Suppressor macrophage treated with lipopolysaccharide for 1 hour (primary cell): Measurements from ENCODE around the gene SLC2A13.
"Not testable (repeated sequence)": the region's sequence is repeated elsewhere in the genome, so short reads cannot be mapped to it uniquely, and the experiment has no call there.

Experiments used
- DNase-seq, 3 donors: peaks; one replicate each; pipeline ENCODE4 v3.0.0-alpha.2; 2020 to 2022

Gene SLC2A13

DNA sequence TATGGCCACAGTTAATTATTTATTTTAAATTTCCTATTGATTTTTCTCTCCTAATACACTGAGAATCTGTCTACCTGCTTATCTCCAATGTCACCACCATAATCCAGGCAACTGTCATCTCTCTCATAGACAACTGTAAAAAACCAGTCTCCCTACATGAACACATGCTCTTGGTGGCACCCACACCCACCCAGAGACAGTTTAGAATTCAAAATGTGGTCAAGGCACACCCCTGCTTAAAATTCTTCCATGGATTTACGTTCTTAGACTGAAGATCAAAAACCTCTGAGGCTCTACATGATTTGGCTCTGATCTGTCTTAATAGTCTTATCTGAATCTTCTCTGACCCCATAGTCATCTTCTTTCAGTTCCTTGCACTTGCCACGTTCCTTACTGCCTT, 245.2 kb downstream of the SLC2A13 start:
- no peak for DNase-seq

DNA sequence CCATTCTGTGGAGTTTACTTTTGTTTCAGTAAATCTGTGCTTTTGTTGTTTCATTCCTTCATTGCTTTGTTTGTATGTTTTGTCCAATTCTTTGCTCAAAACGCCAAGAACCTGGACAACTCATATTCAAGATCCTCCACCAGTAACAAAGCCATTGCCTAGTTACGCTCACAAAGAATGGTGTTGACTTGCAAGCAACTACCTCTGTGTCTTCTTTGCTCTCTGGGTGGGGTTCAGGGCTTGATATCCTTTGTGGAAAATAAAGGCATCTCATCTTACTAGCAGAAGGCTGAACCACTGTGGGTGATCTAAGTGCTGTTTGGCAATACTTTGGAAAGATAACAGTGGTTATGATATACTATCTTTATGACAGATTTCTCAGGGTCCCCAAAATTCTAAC, 252.9 kb downstream of the SLC2A13 start:
- DNase-seq: no peak

DNA sequence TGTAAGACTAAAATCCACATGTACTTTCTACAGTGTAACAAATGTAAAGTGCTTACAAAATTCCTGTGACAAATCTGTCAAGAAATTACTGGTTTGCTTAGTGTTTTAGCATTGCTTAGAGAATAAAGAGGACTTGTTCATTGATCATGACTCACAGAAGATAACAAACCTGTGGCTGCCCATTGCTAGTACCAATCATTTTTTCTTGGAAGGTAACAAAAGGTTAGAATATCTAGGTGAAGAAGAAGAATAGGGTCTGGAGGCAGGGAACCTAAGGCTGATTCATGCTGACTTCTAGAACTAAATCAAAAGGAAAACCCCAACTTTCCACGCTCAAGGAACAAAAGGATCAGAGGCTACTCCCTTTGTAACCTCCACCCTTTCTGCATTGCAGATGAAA, 253.5 kb downstream of the SLC2A13 start:
- DNase-seq: no peak

- not testable (repeated sequence) for DNase-seq
Observed at GRCh38 chr12:39848218-39848617, 257.7 kb downstream of the SLC2A13 start.

DNA sequence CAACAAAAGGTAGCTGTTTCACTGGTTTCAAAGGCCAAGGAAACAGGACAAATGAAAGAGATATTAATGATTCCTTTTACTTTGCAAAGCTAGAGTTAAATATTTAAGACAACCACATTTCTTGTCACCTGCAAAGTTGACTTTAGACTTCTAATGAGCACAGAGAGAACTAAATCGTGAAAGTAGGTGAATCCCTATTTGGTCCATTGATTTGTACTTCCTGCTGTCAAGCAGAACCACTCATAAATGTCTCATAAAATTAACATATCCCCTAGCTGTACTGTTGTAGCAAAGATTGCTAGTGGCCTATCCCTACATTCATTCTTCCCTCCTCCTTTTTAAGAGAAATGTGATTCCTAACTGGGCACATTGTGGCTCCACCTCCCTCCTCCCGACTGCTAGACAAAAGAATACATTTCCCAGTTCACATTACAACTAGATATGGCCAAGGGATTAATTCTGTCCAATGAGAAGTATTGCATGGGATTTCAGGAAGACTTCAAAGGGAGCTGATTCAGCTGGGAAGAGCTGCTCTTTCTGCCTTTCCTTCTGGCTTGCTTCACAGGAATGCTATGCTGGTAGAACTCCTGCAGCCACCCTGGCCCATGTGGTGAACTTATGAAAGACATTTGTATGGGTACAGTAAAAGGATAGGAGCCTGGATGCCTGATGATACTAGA, 258.8 kb downstream of the SLC2A13 start:
- DNase-seq: no peak

DNA sequence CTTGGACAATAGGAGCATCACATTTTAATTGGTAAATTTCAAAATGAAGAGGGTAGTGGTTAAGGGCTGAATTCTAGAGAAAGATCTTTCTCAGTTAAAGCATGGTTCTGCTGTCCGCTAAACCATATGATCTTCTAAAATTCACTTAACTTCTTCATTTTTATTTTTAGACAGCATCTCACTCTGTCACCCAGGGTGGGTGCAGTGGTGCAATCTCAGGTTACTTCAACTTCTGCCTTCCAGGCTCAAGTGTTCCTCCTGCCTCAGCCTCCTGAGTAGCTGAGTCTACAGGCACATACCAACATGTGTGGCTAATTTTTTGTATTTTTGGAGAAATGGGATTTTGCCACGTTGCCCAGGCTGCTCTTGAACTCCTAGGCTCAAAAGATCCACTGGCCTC, 259.6 kb downstream of the SLC2A13 start:
- DNase-seq: peak; percentile 23 to 30 (median 27)

DNA sequence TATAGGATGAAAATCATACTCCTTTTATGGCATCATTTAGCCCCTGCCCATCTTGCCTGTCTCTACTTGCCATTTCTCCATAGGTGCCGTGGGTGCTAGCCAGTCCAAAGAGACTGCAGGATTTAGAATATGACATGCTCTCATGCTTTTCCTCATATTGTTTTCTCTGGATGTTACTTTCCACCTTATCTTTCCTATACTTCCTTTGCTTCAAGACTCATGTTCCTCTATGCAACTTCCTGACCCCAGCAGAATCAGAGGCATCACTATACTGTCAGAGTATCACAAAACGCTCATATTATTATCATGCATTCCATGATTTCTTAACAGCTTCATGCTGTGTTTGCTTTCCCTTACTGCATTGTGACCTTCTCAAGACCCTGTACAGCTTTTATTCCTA, 265.5 kb downstream of the SLC2A13 start:
- no peak for DNase-seq

DNA sequence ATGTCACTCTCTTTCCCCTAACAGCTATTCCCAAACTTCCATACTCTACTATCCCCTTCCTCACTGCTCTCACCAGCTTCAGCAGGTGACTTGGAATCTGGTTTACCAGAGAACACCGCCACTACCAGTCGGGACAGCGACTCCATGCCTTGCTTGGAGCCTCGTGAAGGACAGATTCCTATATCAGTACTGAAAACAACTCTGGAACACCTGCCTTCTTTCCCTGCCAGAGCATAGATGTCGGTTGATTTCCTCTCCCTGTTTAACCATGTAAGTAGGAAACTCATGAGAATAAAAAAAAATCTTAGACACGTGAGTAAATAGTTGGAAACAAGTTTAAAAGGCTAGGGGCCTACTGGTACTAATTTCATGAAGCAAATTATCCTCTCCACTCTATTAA, 266.8 kb downstream of the SLC2A13 start:
- DNase-seq: no peak

- no peak for DNase-seq
Observed at GRCh38 chr12:39835517-39836489, 270.1 kb downstream of the SLC2A13 start.

DNA sequence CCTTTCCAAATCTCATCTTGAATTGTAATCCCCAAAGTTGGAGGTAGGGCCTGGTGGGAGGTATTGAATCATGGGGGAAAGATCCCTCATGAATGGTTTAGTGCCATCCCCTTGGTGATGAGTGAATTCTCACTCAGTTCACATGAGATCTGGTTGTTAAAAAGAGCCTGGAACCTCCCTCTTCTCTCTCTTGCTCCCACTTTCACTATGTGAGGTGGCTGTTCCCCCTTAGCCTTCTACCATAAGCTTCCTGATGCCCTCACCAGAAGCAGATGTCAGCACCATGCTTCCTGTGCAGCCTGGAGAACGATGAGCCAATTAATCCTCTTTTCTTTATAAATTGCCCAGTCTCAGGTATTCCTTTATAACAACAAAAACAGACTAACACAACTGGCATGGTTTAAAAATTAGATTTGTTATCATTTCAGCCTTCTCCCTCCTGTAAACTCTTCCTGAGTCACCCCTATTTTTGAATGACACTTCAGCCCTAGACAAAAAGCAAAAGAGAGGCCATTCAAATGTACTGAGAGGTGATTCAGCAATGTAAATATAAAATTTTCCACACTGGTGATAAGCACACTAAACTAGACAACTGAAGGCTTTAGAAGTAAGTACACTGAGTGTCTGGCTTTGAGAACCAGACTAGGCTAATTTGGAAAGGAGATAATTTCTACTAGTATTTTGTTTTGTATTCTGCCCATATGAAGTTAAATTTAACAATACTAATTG, 274.1 kb downstream of the SLC2A13 start:
- peak in 1 of 3 donors; percentile 2 for DNase-seq

GRCh38 chr12:39830852-39831520, 274.9 kb downstream of the SLC2A13 start:
- DNase-seq: no peak

GRCh38 chr12:39830171-39830570, 275.7 kb downstream of the SLC2A13 start:
- no peak for DNase-seq

- DNase-seq: peak; percentile 11 to 24 (median 16)
Observed at GRCh38 chr12:39824505-39825212, 281.2 kb downstream of the SLC2A13 start.

- no peak for DNase-seq
Observed at GRCh38 chr12:39816671-39817185, 289.2 kb downstream of the SLC2A13 start.

DNA sequence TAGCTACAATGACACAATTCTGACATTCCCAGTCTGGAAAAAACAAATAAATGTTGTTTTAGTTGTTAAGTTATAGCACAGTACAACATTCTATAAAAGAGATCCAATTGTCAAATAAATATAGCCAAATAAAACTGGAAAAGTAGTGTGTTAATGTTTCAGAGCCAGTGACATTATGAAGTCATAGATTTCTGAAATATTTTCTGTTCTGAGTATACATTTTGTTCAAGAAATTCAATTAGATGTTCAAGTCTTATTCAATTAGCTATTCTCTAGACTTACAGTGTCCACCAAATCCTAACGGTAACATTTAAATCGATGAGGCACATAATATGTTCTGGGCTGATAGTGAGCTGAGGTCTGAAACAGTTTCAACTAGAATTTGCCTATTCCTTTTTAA, 290.1 kb downstream of the SLC2A13 start:
- DNase-seq: no peak

- no peak for DNase-seq
Observed at GRCh38 chr12:39814626-39815025, 291.3 kb downstream of the SLC2A13 start.

- peak; percentile 10 to 68 (median 32) for DNase-seq
Observed at GRCh38 chr12:39813776-39814175, 292.1 kb downstream of the SLC2A13 start.

GRCh38 chr12:39812456-39812855, 293.4 kb downstream of the SLC2A13 start:
- not testable (repeated sequence) for DNase-seq

DNA sequence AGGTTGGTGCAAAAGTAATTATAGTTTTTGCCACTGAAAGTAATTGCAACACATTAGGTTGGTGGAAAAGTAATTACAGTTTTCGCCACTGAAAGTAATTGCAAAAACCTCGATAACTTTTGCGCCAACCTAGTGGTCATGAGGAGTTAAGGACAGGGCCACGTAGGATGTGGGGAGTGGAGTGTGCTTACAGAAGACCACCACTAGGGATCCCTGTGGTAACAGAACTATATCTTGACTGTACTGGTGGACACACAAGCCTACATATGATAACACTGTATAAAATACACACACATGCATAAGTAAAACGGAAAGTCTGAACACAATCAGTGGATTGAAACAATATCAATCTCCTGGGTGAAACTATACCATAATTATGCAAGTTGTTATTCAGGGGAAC, 298.8 kb downstream of the SLC2A13 start:
- DNase-seq: peak in 1 of 3 donors; percentile 5

DNA sequence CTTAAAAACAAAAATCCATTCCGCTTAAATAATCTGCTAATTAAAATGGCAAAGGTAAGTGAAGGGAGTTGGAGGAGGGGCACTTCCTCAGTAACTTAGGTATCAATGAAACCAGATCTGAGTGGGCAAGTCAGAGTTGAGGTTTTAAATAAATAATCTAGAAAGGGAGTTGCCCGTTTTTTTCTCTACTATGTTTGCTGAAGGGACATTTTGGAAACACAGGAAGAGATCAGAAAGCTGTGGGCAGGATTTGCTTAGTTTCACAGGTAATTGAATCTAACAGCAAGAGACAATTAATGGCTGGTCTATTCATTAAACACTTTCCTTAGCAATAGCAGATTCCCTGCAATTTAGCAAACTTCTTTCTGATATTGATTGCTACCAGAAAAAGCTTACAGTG, 300.2 kb downstream of the SLC2A13 start:
- DNase-seq: no peak

DNA sequence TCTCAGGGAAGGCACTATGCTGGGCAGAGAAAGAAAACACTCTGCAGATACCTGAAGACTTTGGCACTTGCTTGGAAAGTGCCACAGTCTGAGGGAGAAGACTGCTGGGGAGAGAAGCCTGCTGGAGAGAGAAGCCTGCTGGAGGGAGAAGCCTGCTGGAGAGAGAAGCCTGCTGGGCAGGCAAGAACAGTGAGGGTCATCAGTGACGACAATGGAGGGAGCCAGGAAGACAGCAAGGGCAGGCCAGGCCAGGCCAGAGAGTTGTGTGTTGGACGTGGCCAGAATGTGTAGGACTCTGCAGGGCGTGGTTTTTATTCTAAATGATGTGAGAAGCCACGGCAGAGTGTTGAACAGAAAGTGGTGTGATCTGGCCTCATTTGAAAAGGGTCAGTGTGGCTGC, 301.0 kb downstream of the SLC2A13 start:
- no peak for DNase-seq

GRCh38 chr12:39804479-39804878, 301.4 kb downstream of the SLC2A13 start:
- no peak for DNase-seq
